Esophagus muscularis mucosa (tissue), 4 donors: ENCODE data around the gene RNF157. TPM values are rescaled to one million over a fixed set of nuclear protein-coding genes. Genes with fewer than 3 reads are reported as not detected.

Source experiments
- DNase-seq: peaks from one replicate; pipeline ENCODE4 v3.0.0-alpha.2; 2017; ENCODE audit errors: extremely low spot score
- H3K27ac ChIP-seq, 4 donors: fragments of 200-600 bp; sonication (generic); replicated peaks in 1 of 4; 1 replicate in 3 of 4; 2 replicates in 1 of 4; pipeline ENCODE4 v1.5.1; 2016 to 2019; ENCODE audit warnings: mild to moderate bottlenecking in 1 of 4
- H3K27me3 ChIP-seq, 4 donors: fragments of 200-600 bp; sonication (generic); one replicate each; pipeline versions ENCODE4 v1.5.1 to v1.6.0; 2016 to 2019
- H3K36me3 ChIP-seq, 4 donors: fragments of 200-600 bp; sonication (generic); one replicate each; pipeline ENCODE4 v1.5.1; 2016 to 2019
- H3K4me1 ChIP-seq, 4 donors: fragments of 200-600 bp; sonication (generic); one replicate each; pipeline ENCODE4 v1.5.1; 2016 to 2019
- H3K4me3 ChIP-seq, 4 donors: fragments of 200-600 bp; sonication (generic); 1 replicate in 2 of 4; 2 replicates in 2 of 4; pipeline ENCODE4 v1.5.1; 2016 to 2019; ENCODE audit warnings: mild to moderate bottlenecking in 4 of 4, moderate library complexity in 1 of 4
- H3K9me3 ChIP-seq, 4 donors: fragments of 200-600 bp; sonication (generic); 1 replicate in 3 of 4; 2 replicates in 1 of 4; pipeline ENCODE4 v1.5.1; 2016 to 2019
- EP300 ChIP-seq: sonication (generic); formaldehyde crosslinking; IDR thresholded peaks from one replicate; pipeline ENCODE4 v1.6.1; 2017; ENCODE audit warnings: antibody characterized with exemption
- POLR2A ChIP-seq: fragments of 450-650 bp; IDR thresholded peaks from one replicate; pipeline ENCODE4 v1.6.1; 2017; ENCODE audit warnings: antibody characterized with exemption, moderate library complexity, mild to moderate bottlenecking, low read depth
- POLR2AphosphoS5 ChIP-seq, 2 donors: sonication (generic); formaldehyde crosslinking; IDR thresholded peaks; one replicate each; pipeline ENCODE4 v1.6.1; 2017; ENCODE audit warnings: antibody characterized with exemption in 2 of 2
- WGBS: methylation state at CpG from one replicate; pipeline ENCODE4 v1.1.5; 2018; 5-methylcytosine and 5-hydroxymethylcytosine counted together
- intact Hi-C: fragments of 100-400 bp; cut with DNase I; formaldehyde crosslinking; loops from one replicate; pipeline ENCODE4 v1.15.1; 2023
- total RNA-seq, 4 donors: library from RNA; depleted of rRNA; stranded (reverse); fragments of >200 nt; gene quantifications; one replicate each; pipeline versions ENCODE4 v1.1.0 to v1.2.1, GENCODE V29; 2016
- TF ChIP-seq, protein P1 (sequence below), 3 experiments: fragments of 200-600 bp in 2 of 3; fragments of 450-650 bp in 1 of 3; sonication (generic) in 2 of 3; IDR thresholded peaks; one replicate each; pipeline ENCODE4 v1.5.1; 2017 to 2019; ENCODE audit warnings: antibody characterized with exemption in 3 of 3, mild to moderate bottlenecking in 2 of 3, moderate library complexity in 1 of 3

RNF157 gene
- total RNA-seq, 4 donors from 2014 or later: 2.1 to 8.1 (median 4.8) TPM

DNA sequence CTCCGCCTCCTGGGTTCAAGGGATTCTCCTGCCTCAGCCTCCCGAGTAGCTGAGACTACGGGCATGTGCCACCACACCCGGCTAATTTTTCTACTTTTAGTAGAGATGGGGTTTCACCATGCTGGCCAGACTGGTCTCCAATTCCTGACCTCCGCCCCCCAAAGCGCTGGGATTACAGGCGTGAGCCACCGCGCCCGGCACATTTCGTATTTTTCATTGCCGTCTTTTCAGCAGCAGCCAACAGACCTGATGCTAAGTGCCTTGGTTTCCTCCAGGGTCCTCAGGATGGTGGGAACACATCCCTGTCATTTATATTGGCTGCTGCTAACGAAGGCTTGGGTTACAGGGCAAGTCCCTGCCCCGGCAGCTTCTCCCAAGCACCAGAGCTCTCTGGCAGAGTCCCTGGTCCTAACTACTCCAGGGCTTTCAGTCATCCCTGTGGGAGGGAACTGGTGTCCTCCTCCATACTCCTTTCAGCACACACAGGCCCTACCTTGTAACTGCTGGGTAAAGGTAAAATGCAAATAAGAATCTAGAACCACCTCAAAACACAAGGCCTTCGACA is 1.5 kb upstream of the RNF157 start:
- Histone ChIP-seq H3K4me1 (peaks cover 16 to 27% (median 22%) of the 10 kb centered on the region in 4 donors), H3K36me3 (no peaks in the 10 kb centered on the region), H3K4me3 (peak overlapping the region in 3 of 4 donors; percentile 64 to 73 (median 66)), H3K27me3 (peaks cover 0 to 65% (median 6%) of the 10 kb centered on the region in 4 donors), H3K27ac (no peak overlapping the region), H3K9me3 (no peaks in the 10 kb centered on the region)
- TF ChIP-seq EP300: no peak
- TF ChIP-seq POLR2AphosphoS5 (IDR thresholded peaks at IDR 0.05): no peak
- TF ChIP-seq, protein P1, sequence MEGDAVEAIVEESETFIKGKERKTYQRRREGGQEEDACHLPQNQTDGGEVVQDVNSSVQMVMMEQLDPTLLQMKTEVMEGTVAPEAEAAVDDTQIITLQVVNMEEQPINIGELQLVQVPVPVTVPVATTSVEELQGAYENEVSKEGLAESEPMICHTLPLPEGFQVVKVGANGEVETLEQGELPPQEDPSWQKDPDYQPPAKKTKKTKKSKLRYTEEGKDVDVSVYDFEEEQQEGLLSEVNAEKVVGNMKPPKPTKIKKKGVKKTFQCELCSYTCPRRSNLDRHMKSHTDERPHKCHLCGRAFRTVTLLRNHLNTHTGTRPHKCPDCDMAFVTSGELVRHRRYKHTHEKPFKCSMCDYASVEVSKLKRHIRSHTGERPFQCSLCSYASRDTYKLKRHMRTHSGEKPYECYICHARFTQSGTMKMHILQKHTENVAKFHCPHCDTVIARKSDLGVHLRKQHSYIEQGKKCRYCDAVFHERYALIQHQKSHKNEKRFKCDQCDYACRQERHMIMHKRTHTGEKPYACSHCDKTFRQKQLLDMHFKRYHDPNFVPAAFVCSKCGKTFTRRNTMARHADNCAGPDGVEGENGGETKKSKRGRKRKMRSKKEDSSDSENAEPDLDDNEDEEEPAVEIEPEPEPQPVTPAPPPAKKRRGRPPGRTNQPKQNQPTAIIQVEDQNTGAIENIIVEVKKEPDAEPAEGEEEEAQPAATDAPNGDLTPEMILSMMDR (IDR thresholded peaks at IDR 0.05): no peak
- TF ChIP-seq POLR2A: no peak
- intact Hi-C loops: no loop called here
- DNase-seq: no peak
- 93% methylated on average over 15 of the region's 15 CpGs for WGBS

GRCh38 chr17:76241204-76241538 is 878 bp upstream of the RNF157 start:
- peak overlapping the region in 3 of 4 donors; percentile 30 to 71 (median 69) for H3K27ac ChIP-seq
- H3K27me3 ChIP-seq: peaks cover 0 to 61% (median 6%) of the 10 kb centered on the region in 4 donors
- H3K36me3 ChIP-seq: no peaks in the 10 kb centered on the region
- 10% methylated on average over 12 of the region's 12 CpGs for WGBS
- peaks cover 16 to 27% (median 22%) of the 10 kb centered on the region in 4 donors for H3K4me1 ChIP-seq
- peak overlapping the region; percentile 58 to 73 (median 65) for H3K4me3 ChIP-seq
- TF ChIP-seq POLR2A (no peak), EP300 (no peak), POLR2AphosphoS5 (IDR thresholded peaks at IDR 0.05) (no peak)
- TF ChIP-seq, protein P1 (IDR thresholded peaks at IDR 0.05): no peak
- intact Hi-C loops: no loop called here
- no peaks in the 10 kb centered on the region for H3K9me3 ChIP-seq
- DNase-seq: no peak

GRCh38 chr17:76239538-76240274 is 587 bp downstream of the RNF157 start:
- Histone ChIP-seq H3K27ac (peak overlapping the region in 3 of 4 donors; percentile 63 to 67 (median 64)), H3K4me3 (peak overlapping the region; percentile 58 to 73 (median 65)), H3K27me3 (peaks cover 0 to 46% (median 6%) of the 10 kb centered on the region in 4 donors), H3K36me3 (no peaks in the 10 kb centered on the region), H3K4me1 (peaks cover 16 to 27% (median 22%) of the 10 kb centered on the region in 4 donors), H3K9me3 (no peaks in the 10 kb centered on the region)
- no peak for TF ChIP-seq EP300
- TF ChIP-seq, protein P1 (IDR thresholded peaks at IDR 0.05): no peak
- no peak for TF ChIP-seq POLR2AphosphoS5 (IDR thresholded peaks at IDR 0.05)
- TF ChIP-seq POLR2A: no peak
- no peak for DNase-seq
- intact Hi-C loops: loop anchor here (5.0 kb wide), 1 partner anchor 33 kb away; no protein-coding TSS in a partner anchor
- 5% methylated on average over 5 of the region's 75 CpGs for WGBS

DNA sequence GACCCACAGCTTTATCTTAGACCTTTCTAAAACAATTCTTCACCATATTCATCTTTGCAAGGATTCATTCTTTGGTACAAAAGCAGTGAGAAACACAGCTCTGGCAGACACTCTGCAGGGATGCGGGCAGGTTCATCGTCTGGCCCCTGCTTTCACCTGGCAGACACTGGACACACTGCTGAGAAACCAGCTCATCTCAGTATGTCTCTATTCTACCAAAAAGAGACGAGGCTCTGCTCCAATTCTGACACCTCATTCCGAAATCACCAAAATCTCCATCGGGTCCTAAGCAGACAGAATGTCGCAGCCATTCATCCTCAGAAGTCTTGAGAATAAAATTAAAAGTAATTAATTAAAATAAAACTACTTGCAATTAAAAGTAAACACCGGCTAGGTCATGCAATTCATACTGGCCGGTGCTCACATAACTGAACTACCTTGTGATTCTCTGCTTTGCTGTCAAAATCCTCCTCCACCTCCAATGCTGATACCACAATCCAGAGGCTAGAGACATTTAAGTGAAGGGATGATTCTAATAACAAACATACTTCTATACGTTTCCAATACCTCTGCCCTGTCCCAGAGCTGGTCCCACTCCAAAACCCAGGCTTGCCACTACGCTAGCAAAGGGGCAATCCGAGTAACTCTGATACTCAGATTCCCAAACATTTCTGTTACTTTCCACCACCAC is 1.3 kb downstream of the RNF157 start:
- Histone ChIP-seq H3K4me3 (peak overlapping the region; percentile 58 to 73 (median 65)), H3K27me3 (peaks cover 0 to 39% (median 6%) of the 10 kb centered on the region in 4 donors), H3K9me3 (no peaks in the 10 kb centered on the region), H3K4me1 (peaks cover 16 to 27% (median 22%) of the 10 kb centered on the region in 4 donors), H3K27ac (peak overlapping the region in 1 of 4 donors; percentile 67), H3K36me3 (no peaks in the 10 kb centered on the region)
- WGBS: 62% methylated on average over 11 of the region's 11 CpGs
- no peak for DNase-seq
- intact Hi-C loops: loop anchor here (5.0 kb wide), 1 partner anchor 33 kb away; no protein-coding TSS in a partner anchor
- TF ChIP-seq, protein P1 (IDR thresholded peaks at IDR 0.05): no peak
- no peak for TF ChIP-seq EP300
- TF ChIP-seq POLR2AphosphoS5 (IDR thresholded peaks at IDR 0.05): no peak
- TF ChIP-seq POLR2A: no peak
